GM12865 (cell line): Measurements from ENCODE around the gene NCOA6.

Experiments
- DNase-seq: peaks from one replicate; pipeline ENCODE4 v3.0.0; 2010; ENCODE audit warnings: low read depth
- H3K4me3 ChIP-seq: 2 replicates; pipeline ENCODE4 v1.5.1; 2011; ENCODE audit warnings: mild to moderate bottlenecking, low read depth, low read length, control low read depth
- CTCF ChIP-seq: IDR thresholded peaks from 2 replicates; pipeline ENCODE4 v1.5.1; 2011; ENCODE audit warnings: low read length, control low read depth, low read depth, inconsistent platforms; ENCODE audit not compliant: insufficient read depth; ENCODE audit errors: missing control alignments

Gene NCOA6

GRCh38 chr20:34709044-34709830, 116.2 kb downstream of the NCOA6 start:
- DNase-seq = peak; percentile 92
- TF ChIP-seq CTCF = no peak
- H3K4me3 ChIP-seq = peak overlapping the region; percentile 80

DNA sequence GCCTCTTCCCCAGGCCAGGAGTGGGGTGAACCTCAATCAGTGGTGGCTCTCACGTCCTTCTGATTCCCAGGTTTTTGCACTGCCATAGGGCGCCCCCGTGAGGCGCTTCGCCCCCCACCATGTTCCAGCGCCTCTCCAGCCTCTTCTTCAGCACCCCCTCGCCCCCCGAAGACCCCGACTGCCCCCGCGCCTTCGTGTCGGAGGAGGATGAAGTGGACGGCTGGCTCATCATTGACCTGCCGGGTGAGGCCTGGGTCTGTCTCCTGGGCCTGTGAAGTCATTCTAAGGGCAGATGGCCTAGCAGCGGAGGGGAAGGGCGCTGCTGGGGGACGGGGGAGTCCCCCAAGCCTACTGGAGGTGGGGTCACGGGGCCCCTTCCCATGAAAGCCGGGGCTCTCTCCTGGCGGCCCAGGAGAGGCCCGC, 116.8 kb downstream of the NCOA6 start:
- peak overlapping the region; percentile 80 for H3K4me3 ChIP-seq
- peak; percentile 68 for DNase-seq
- peak; percentile 62 for TF ChIP-seq CTCF

DNA sequence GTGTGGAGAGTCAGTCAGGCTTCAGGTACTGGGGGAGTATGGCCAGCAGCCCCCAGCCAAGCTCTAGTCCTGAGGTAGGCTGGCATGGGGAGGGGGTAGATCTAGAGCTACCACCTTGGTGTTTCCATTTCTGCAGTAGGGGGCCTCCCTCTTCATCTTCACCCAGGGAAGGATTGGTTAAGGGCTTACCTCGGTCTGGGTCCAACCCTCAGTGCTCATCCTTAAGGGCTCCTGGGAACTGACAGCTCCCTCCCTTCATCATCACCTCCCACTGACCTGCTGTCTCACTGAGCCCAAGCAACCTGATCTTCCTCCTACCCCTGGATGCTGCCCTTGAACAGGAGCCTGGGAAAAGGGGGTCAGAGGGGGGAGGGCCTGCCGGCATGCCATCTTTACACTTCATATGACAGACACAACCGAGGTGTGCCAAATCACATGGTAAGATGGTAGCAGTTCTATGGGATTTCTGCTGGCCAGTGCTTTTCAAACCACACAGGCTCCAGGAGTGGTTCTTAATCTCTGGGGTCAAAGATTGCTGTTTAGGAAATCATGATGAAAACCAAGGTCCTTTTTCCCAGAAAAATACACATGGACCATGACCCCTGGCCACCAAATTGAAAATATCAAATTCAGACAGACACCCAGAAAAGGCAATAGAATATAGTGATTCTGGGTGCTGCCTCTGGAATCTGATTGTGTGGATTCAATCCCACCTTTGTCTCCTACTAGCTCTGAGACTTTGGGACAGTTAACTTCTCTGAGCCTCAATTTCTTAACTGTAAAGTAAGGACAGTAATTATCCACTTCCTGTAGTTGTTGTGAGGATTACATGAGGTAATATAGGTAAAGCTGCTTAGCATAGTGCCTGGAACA, 118.3 kb downstream of the NCOA6 start:
- no peak for DNase-seq
- no peak for TF ChIP-seq CTCF
- H3K4me3 ChIP-seq = no peak overlapping the region

GRCh38 chr20:34706302-34706875, 119.1 kb downstream of the NCOA6 start:
- no peak for DNase-seq
- H3K4me3 ChIP-seq = no peak overlapping the region
- no peak for TF ChIP-seq CTCF

DNA sequence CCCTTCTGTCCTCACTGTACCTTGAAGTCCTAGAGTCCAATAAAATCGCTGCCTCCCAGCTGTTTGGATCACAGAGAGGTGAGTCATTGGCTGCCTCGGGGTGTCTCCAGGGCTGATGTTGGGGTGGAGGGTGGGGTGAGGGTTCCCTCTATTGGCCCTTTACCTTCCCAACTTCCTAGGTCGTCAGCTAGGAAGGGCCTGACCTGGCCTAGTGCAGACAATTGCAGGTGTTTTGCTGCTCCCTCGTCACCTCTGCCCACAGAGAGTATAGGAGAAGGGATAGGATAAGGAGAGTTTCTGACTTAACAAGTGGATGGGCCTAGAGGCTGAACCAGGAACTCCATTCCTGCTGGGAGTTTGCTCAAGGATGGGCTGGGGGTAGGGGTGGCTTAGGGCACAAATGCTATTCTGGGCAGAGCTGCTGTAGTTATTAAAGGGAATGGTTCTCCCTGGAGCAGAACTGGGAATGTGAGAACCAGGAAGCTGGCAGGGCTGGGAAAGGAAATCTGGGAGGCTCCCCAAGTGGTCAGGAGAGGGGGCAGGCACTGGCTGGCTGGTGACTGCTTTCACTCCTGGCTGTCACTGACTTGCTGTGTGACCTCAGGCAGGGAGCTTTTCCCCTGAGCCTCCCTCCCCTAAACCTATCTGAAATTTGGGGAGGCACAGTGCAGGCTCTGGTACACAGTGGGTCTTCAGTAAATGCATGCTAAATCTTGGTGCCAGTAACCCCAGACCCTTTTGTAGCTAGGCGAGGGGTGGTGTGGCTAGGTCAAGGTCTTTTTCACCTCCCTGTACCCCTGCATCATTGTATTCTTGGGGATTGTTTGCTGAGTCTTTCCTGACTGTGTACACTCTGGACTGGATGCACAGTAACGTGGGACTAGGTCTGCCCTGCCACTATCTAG, 119.8 kb downstream of the NCOA6 start:
- DNase-seq = no peak
- no peak overlapping the region for H3K4me3 ChIP-seq
- TF ChIP-seq CTCF = peak; percentile 15

GRCh38 chr20:34705008-34705396, 120.4 kb downstream of the NCOA6 start:
- TF ChIP-seq CTCF = no peak
- DNase-seq = no peak

More at GRCh38 chr20:34705008-34705396, 120.4 kb downstream of the NCOA6 start:
- H3K4me3 ChIP-seq = peak overlapping the region; percentile 93
